NCI-H748 (cell line): ENCODE data around the gene LYVE1.

Experiments
- DNase-seq: peaks from one replicate; lab custom pipeline; 2025; ENCODE audit not compliant: unreplicated experiment; lab: John Stamatoyannopoulos, UW

The LYVE1 gene

DNA sequence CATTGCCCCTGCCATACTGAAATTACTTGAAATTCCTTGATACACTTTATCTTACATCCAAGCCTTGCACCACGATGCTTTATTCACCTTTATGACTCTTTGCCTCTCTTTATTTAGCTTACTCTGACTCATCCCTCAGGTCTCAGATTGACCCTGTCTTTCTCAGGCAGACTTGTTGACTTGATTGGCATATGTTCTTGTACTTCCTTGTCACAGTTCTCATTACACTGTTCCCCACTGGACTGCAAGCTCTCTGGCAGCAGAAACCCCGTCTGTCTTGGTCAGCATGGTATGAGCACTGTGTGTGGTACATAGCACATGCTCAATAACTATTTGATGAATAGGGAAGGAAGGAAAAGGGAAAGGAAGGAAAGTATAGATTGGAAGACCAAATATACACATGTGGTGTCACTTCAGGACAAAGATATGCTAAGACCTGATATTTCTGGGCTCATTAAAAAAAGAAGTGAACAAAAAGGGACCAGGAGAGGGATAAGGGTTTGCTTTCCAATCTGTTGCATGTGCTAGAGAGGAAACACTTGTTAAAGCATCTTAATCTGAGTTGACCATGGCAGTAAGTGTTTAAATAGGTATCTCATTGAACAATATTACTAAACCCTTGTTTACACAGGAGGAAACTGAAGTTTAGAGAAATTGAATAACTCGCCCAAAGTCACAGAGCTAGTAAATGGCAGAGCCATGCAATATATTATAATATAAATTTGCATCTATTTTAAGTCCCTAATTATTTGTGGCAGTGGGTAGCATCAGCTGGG, 7.2 kb downstream of the LYVE1 start:
- no peak for DNase-seq

DNA sequence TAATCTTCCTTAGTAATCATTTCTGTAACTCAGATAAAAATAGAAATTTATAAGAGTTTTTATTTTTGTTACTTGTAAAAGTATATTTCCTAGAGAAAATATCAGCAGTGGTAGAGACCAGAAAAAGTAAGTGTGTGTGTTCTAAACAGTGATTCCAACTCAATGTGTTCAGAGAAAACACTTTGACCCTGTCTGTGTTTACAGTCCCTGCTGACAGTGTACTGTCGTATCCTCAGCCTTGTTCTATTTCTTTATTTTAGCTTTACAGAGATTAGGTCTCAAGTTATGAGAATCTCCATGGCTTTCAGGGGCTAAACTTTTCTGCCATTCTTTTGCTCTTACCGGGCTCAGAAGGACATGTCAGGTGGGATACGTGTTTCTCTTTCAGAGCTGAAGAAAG, 10.2 kb downstream of the LYVE1 start:
- DNase-seq, result no peak

DNA sequence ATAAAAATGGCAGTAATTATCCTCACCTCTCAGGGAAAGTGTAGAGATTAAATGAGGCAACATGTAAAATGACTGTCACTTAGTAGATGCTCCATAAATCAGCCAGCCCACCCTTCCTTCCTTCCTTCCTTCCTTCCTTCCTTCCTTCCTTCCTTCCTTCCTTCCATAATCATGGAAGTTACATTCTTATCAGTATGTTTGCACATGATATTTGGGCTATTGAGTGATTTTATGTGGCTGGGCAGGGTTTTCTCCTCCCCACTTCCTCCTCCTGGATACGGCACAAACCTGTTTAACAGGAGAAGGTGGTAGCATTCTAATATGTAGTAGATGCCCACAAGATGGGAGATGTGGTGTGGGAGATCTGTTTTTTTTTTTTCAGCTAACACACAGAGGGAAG, 11.9 kb downstream of the LYVE1 start:
- DNase-seq, result no peak

DNA sequence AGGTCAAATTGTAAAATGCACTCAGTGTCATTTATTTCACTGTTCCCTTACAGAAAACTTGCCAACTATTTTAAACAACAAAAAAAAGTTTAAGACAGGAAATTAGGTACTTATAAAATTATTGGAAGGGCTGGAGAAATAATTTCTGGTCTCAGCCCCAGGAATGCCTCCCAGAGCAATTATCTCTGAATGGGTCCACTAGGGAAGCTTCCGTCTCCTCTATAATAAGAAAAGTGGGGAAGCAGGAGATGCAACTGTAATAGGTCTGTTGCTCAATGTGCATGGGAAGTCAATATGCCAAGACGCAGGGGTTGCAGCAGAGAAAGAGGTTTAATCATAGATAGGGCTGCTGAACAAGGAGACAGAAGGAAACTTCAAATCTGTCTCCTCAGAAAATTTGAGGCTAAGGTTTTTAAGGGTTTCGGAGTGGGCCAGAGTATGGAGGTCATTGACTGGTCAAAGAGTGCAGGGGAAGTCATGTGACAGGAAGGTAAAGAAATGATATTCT, 16.6 kb downstream of the LYVE1 start:
- DNase-seq, result no peak

DNA sequence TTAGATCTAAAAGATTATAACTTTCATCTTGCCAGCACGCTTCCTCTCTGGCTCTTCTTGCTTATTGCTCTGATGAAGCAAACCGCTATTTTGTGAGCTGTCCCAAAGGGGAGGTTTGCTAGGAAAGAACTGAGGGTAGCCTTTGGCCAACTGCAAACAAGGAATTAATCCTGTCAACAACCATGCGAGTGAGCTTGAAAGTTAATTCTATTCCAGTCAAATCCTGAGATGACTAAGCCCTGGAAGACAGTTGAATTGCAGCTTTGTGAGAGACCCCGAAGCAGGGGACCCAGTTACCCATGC, 17.2 kb downstream of the LYVE1 start:
- no peak for DNase-seq

DNA sequence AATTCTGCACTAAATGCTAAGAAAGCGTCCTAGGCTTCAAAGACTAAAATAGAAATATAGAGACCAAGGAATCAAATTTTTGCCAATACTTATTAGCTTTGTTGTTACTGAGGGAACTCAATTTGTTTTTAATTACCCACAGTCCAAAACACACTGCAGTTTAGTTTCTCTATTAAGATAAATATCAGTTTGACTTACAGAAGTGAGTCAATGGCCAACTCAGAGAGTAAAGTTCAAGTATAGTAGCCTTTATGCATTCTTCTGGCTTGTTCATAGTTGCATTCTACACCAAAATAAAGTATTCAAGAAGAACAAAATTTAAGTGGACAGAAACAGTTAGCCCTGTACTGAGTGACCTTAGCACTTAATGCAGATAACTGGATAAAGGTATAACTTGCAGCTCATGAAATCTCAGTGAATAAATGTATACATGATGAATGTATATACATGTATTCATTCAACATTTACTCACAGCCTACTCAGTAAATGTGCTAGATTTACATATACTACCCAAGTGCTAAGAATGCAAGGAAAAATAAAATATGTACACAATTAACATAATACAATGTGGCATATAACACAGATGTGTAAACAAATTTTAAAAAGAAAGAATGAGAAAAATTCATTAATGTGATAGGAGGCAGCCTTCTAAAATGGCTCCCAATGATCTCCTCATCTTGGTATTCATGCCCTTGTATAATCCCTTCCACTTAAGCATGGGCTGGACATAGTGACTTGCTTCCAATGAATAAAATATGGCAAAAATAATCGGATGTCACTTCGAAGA, 17.8 kb downstream of the LYVE1 start:
- no peak for DNase-seq

DNA sequence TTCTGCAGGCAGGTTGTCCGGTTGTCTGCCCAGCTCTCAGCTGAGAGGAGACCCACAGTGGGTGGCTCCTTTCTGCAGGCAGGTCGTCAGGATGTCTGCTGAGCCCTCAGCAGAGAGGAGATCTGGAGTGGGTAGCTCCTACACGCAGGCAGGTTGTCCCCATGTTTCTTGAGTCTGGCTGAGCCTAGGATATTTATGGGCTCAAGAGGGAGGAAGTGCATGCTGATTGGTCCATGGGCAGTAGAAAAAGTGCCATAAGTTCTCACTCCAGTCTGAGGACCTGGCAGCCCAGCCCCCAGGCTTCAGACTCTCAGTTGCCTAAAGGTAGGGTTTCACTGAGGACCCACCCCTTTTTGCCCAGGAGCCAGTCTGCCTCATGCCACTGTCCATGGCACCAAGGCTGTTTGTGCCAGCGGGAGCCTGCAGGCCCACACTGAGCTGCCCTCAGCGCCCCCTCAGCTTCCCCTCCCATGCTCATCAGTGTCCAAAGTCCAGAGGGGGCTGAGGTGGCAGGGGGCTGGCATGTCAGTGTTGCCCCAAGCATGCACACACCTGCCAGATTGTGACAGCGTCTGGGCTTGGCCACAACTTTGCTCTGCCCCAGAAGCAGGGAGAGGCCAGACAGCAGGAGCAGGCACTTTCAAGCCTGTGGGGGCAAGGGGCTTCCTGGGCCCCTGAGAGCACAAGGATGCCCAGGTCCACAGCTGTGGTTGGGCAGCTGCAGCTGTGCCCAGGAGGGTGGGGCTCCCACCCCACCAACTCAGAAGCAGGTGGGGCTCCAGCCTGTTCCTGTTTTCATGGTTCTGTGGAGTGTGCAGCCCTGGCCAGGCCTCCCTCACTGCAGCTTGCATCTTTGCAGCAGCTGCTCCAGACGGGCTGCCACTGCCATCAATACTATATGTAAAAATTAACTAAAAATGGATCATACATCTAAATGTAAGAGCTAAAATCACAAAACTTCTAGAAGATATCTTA, 23.7 kb downstream of the LYVE1 start:
- no peak for DNase-seq

DNA sequence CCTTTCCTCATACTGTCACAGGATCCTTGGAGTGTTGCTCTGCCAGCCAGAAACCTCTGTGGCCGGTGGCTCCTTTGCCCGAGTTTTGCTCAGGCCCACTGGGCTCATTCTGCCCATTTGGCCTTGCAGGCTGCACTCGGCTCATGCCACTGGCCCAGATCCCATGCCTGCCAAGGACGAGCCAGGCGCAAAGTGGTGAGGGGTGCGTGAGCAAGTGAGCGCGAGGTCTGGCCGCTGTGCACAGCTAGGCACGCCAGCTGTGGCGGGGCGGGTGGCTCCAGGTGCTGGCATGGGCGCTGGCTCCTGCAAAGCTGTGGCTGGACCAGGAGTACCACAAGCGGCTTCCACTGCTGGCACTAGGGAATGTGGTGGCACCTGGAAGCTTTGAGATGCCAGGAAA, 24.7 kb downstream of the LYVE1 start:
- no peak for DNase-seq

DNA sequence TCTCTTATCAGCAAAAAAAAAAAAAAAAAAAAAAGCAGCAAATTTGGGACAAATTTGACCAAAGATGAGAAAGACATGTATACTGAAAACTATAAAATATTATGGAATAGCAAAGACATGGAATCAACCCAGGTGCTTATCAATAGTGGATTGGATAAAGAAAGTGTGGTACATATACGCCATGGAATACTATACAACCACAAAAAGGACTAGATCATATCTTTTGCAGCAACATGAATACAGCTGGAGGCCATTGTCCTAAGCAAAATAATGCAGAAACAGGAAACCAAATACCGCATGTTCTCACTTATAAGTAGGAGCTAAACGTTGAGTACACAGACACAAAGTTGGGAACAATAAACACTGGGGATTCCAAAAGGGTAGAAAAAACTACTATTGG, 25.7 kb downstream of the LYVE1 start:
- DNase-seq, result no peak

DNA sequence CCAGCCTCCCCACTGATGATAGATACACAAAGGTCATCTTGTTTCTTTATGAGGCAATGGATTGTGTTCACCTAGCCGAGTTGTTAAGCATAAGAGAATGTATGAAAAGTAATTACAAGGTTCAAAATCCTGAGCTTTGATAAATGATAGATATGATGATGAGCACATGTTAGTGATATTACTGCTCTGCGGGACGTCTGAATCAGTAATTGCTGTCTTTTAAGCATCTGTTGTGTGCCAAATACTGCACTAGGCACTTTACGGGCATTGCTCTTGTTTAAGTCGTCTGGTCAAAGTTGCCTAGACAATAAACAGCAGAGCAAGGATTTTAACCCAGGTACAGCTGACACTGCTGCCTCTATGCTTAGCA, 26.9 kb downstream of the LYVE1 start:
- DNase-seq, result peak; percentile 73

DNA sequence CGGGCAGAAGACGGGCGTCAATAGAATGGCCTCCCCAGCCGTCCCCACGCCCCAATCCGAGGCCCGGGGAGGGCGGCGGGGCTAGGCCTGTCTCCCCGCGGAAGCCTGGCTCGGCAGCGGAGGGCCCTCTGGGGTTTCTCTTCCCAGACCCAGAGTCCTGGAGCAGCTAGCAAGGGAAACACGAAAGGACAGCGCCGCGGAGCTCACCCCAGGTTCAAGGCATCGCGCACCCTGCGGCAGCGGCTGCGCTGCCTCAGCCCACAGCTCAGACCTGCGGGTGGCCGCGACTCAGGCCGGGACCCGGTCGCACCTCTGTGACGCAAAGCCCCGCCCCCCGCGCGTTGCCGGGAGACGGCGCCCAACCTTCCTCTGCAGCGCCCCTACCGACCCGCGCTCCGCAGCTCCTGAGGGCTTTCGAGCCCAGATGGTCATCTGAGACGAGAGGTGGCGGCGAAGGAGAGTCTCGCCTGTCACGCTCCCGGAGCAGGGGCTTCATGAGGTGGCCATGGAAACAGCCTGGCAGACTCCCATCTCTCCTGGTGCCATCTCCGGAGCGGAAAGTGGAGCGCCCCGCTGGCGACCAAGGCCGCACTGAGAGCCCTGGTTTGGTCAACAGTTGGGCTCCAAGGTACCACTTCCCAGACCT, 27.4 kb downstream of the LYVE1 start, which contains the start of gene RNF141:
Gene RNF141, minus strand, starts transcription at position 273 of the 646 bp plus-strand sequence. CDS start 7,029 bp downstream, outside the sequence.
- peak; percentile 98 for DNase-seq

DNA sequence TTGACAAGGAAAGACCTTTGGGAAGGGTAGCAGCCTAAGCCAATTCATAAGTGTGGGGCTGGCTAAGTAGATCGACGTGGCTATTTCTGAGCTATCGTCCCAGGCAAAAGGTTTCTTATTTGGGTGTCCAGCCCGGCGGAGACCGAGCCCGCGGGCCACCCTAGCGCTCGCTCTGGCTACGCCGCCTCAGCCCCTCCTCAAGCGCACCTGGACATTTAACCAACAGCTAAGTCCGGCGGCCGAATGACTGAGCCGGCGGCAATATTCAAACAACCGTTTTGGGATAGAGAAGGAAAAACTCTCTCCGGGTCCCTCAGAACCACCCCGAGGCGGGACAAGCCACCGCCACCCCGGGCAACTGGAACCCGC, 27.9 kb downstream of the LYVE1 start:
- DNase-seq, result peak; percentile 62

DNA sequence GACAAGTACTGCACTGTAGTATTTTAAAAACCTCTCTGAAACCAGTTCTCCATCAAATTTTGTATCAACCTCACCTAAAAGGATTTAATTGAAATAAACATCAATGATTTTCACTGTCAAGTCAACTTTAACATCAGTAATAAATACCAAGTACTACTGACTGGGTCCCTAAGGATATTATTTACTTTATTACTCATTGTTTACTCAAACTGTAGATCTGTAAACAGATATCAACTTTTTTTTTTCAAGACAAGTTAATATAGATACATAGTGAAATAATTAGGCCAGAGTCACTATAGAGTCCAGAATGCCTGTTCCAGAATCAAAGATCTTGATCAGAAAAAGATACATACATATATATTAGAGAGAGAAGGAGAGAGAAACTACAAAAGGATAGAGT, 29.1 kb downstream of the LYVE1 start:
- no peak for DNase-seq

DNA sequence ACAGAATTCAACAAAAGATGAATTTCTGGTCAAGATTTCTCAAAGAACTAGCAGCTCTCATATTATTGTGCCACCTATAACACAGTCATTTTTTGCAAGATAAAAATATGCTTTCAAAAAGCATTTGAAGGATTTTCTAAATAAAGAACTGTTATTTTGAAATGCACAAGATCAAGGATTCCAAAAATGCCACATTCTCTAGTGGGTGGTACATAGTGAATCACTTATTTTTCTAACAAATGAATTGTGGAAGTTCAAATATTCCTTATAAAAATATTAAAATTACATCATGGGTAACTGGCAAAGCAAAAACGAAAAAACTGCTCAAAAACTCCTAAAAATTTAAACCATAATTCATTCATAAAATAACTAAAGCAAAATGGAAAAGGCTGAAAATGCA, 29.5 kb downstream of the LYVE1 start:
- no peak for DNase-seq

DNA sequence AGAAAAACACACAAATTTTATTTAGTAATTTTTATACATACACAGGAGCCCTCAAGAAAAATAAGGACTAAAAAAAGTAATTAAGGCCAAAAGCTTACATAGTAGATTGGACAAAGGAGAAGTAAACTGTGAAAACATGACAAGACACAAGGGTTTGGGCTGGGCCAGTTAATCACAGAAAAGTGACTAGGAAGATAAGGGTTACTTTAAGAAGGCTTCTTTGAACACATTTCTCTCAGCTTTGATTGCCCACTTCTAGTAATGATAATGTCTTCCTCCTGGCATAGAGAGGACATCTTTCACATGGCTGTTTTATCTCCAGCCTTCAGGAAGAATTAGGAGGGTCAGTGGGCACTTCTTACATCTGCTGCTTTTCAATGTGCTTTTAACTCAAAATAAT, 30.9 kb downstream of the LYVE1 start:
- no peak for DNase-seq

DNA sequence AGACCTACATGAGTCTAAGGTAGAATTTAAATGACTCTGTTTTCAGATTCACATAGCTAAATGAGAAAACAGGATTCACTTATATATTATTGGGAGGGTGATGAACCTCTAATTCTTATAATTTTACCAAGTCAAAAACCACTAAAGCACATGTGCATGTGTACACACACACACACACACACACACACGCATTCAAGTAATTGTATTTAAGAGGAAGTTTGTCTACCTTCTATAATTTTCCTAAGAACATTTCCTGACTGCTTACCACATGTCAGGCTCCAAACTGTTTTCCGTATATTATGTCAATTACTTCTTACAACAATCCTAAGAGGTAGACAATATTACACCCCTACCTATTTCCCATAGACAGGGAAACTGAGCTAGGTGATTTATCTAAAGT, 34.1 kb downstream of the LYVE1 start:
- DNase-seq, result no peak

DNA sequence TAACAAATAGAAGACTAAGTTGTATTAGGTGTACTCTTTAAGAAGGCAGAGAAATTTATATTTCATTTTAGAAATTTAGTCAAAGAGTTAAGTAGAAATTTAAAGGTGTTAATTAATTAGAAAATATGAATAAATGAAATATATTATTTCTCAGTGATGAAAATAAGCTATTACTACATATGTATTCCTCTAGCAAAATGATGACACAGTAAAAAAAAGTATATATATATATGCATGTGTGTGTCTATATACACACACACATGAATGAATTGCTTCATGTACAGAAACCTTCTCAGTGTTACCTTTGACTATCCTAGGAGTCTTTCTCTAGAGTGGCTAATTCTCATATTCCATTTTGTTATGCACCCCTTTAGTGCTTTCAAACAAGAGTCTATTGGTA, 35.1 kb downstream of the LYVE1 start:
- no peak for DNase-seq

DNA sequence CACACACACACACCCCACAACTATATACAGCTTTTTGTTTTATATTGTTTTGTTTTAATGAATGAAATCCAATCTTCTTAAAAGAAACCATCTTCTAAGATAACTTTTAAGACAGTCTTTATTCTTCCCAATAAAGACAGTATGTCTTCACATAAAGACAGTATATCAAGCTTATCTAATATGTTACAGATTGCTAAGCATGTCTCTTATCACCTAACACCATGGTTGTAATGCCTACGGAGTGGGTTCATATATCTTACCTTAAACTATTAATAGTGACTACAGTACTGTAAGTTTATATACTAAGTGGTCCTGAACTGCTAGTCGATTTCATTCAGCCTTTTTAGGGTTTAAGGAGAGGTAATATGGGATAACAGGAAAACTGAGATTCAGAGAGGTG, 35.9 kb downstream of the LYVE1 start:
- no peak for DNase-seq

DNA sequence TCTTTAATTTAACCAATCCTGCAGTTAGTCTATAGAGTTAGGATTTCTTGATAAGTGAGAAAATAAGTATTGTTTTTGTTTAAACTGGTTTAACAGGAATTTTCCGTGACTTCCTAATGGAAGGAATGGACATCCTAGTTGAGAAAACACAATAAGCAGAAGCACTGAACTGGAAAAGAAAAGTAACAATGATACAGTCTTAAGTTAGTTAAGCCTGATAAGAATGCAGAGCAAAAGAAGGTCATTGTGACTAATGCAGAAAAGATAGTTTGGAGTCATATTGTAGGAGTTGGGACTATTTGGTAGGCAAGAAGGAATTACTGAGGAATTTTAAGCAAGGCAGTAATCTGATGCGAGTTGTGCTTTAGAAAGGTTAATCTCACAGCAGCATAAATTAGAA, 39.2 kb downstream of the LYVE1 start:
- no peak for DNase-seq

DNA sequence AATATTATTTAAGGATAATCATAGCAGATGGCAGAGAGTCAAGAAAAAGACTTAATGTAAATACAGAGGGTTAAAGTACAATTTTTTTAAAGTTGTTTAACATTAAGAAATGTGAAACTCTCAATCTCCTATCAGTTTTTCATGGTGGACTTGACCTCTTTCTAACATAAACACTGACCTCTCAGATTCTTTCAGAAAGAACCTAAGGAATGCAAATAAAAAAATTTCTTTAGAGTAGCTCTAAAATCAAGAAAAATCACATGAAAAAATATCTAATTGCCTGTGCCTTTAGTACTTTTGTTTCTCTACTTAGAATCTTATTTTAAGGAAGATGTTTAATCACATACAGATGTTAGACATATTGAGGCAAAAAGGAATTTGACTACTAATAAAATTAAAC, 40.3 kb downstream of the LYVE1 start:
- no peak for DNase-seq
